Heart right ventricle (tissue), 16 donors: ENCODE results near the gene ARHGAP6. TPM values are rescaled to one million over a fixed set of nuclear protein-coding genes. Genes with fewer than 3 reads are reported as not detected.

Source experiments
- ATAC-seq, 8 donors: fragments of 200-7000 bp; cut with Tn5 transposase; one replicate each; pipeline ENCODE4 v1.9.1; 2020; ENCODE audit warnings: mild to moderate bottlenecking in 8 of 8, moderate library complexity in 8 of 8, moderate number of reproducible peaks in 1 of 8
- DNase-seq, 2 donors: peaks; one replicate each; pipeline ENCODE4 v3.0.0-alpha.2; 2020
- H3K27ac ChIP-seq, 10 donors: fragments of 200-600 bp; sonication (generic) in 2 of 10; one replicate each; pipeline versions ENCODE4 v1.5.0 to v1.8.0; 2020 to 2022; ENCODE audit warnings: mild to moderate bottlenecking in 3 of 10
- H3K27me3 ChIP-seq, 7 donors: fragments of 200-600 bp; one replicate each; pipeline ENCODE4 v1.8.0; 2021 to 2022; ENCODE audit warnings: mild to moderate bottlenecking in 2 of 7
- H3K36me3 ChIP-seq, 9 donors: fragments of 200-600 bp; sonication (generic) in 1 of 9; one replicate each; pipeline versions ENCODE4 v1.5.0 to v1.8.0; 2020 to 2022; ENCODE audit warnings: mild to moderate bottlenecking in 2 of 9
- H3K4me1 ChIP-seq, 9 donors: fragments of 200-600 bp; sonication (generic) in 1 of 9; one replicate each; pipeline versions ENCODE4 v1.5.0 to v1.8.0; 2020 to 2022; ENCODE audit warnings: mild to moderate bottlenecking in 4 of 9
- H3K4me3 ChIP-seq, 10 donors: fragments of 200-600 bp; sonication (generic) in 2 of 10; one replicate each; pipeline versions ENCODE4 v1.5.0 to v1.8.0; 2020 to 2022; ENCODE audit warnings: mild to moderate bottlenecking in 7 of 10, moderate library complexity in 2 of 10
- H3K9me3 ChIP-seq, 11 donors: fragments of 200-600 bp in 10 of 11; sonication (generic) in 2 of 11; one replicate each; pipeline versions ENCODE4 v1.5.0 to v1.8.0; 2013 to 2022; ENCODE audit warnings: mild to moderate bottlenecking in 2 of 11, control low read depth in 1 of 11, moderate library complexity in 1 of 11
- CTCF ChIP-seq, 9 donors: fragments of 200-600 bp; sonication (generic) in 2 of 9; IDR thresholded peaks; one replicate each; pipeline versions ENCODE4 v1.5.0 to v1.8.0; 2021 to 2022; ENCODE audit warnings: antibody characterized with exemption in 9 of 9, mild to moderate bottlenecking in 5 of 9, moderate library complexity in 1 of 9
- WGBS, 2 donors: extraction: QIAGEN DNeasy Blood & Tissue Kit; methylation state at CpG; one replicate each; pipeline ENCODE4 v1.1.7; 2013; ENCODE audit warnings: inconsistent platforms in 1 of 2; 5-methylcytosine and 5-hydroxymethylcytosine counted together
- intact Hi-C, 10 donors: fragments of 100-400 bp; cut with DNase I; formaldehyde crosslinking; loops; one replicate each; pipeline versions ENCODE4 v1.11.1 to v1.14.2; 2022
- polyA plus RNA-seq, 2 donors: library from polyadenylated mRNA; stranded (reverse); fragments of 200-250 nt; gene quantifications; one replicate each; pipeline ENCODE4 v1.2.3, GENCODE V29; 2013
- total RNA-seq, 10 donors: library from RNA; stranded (reverse); fragmentation: NEBNext Ultra II Directional in 3 of 10; extraction: Animal tissue kit (Norgen Biotek cat#: 25700) in 3 of 10; gene quantifications; one replicate each; pipeline versions ENCODE4 v1.2.1 to v1.2.4, GENCODE V29; 2021 to 2023
- donor health status: Arrhythmogenic right ventricular cardiomyopathy.
- donor health status: ischemic (EF 13 %, LVEDD 7.1; RV severe dilation, severe dysfunction).
- donor health status: healthy with polysubstance abuse.
- donor health status: DM: no; HTN: yes; CAD: no.
- donor health status: DM: no; HTN: no; CAD: no.
- donor health status: ischemic (EF 25% LVEDD 6.9; RV normal size, moderate dysfunction).
- donor health status: ischemic (EF 25% LVEDD 5.7; RV mildly dilated, moderate dysfunction).
- donor health status: healthy.
- donor health status: DM: yes; HTN: yes; CAD: no.
- donor health status: Ischemic cardiomyopathy.
- donor health status: ischemic (EF 35%, LVEDD 5.7; RV mildly dilated, moderate dysfunction).
- donor health status: nonischemic (EF 11% LVEDD 7.7; RV severe dilation, severe dysfunction).
- donor health status: DM: yes; HTN: yes; CAD: no.
- donor health status: PGD.
- donor health status: ischemic (EF 29% LVEDD 5.4; RV normal size, mild dysfunction).
- donor health status: nonischemic (EF 23%, LVEDD 6.1; RV moderate dilation, normal function).

Gene ARHGAP6
- total and polyA plus RNA-seq, 12 donors = 1.6 to 6.0 (median 2.6) TPM

- intact Hi-C loops = no loop called here
- ATAC-seq (no peak), DNase-seq (no peak)
- H3K27ac ChIP-seq = no peak overlapping the region
- H3K36me3 ChIP-seq = no peaks in the 10 kb centered on the region
- no peak overlapping the region for H3K4me3 ChIP-seq
- peaks cover 0 to 10% (median 0%) of the 10 kb centered on the region in 9 donors for H3K4me1 ChIP-seq
- no peaks in the 10 kb centered on the region for H3K9me3 ChIP-seq
- peaks cover 0 to 19% (median 0%) of the 10 kb centered on the region in 7 donors for H3K27me3 ChIP-seq
- no peak for TF ChIP-seq CTCF (IDR thresholded peaks at IDR 0.05)
Observed at GRCh38 chrX:11474576-11474975, 191.1 kb downstream of the ARHGAP6 start.

GRCh38 chrX:11474021-11474420 lies 191.7 kb downstream of the ARHGAP6 start:
- no peaks in the 10 kb centered on the region for H3K36me3 ChIP-seq
- 90 to 93% methylated on average over 1 of the region's 1 CpG for WGBS, 2 donors
- H3K27me3 ChIP-seq = peaks cover 0 to 24% (median 0%) of the 10 kb centered on the region in 7 donors
- peaks cover 0 to 10% (median 0%) of the 10 kb centered on the region in 9 donors for H3K4me1 ChIP-seq
- no peaks in the 10 kb centered on the region for H3K9me3 ChIP-seq
- ATAC-seq (no peak), DNase-seq (no peak)
- no peak for TF ChIP-seq CTCF (IDR thresholded peaks at IDR 0.05)
- intact Hi-C loops = no loop called here
- H3K27ac ChIP-seq = no peak overlapping the region
- no peak overlapping the region for H3K4me3 ChIP-seq

- no peak for TF ChIP-seq CTCF (IDR thresholded peaks at IDR 0.05)
- Histone ChIP-seq H3K4me1 (peaks cover 0 to 10% (median 0%) of the 10 kb centered on the region in 9 donors), H3K9me3 (peaks cover 0 to 4% (median 0%) of the 10 kb centered on the region in 11 donors), H3K27me3 (peaks cover 0 to 32% (median 0%) of the 10 kb centered on the region in 7 donors), H3K36me3 (no peaks in the 10 kb centered on the region), H3K27ac (peak overlapping the region in 1 of 10 donors; percentile 1), H3K4me3 (no peak overlapping the region)
- intact Hi-C loops = no loop called here
- WGBS, 2 donors = 62 to 63% methylated on average over 3 of the region's 3 CpGs
- ATAC-seq (peak in 3 of 8 donors; percentile 41 to 64 (median 42)), DNase-seq (peak in 1 of 2 donors; percentile 3)
Observed at GRCh38 chrX:11472879-11473278, 192.8 kb downstream of the ARHGAP6 start.

GRCh38 chrX:11472381-11472780 lies 193.3 kb downstream of the ARHGAP6 start:
- no peak for ATAC-seq
- no peak overlapping the region for H3K4me3 ChIP-seq
- no peak for DNase-seq
- intact Hi-C loops = no loop called here
- no peaks in the 10 kb centered on the region for H3K36me3 ChIP-seq
- peaks cover 0 to 36% (median 0%) of the 10 kb centered on the region in 7 donors for H3K27me3 ChIP-seq
- peaks cover 0 to 4% (median 0%) of the 10 kb centered on the region in 11 donors for H3K9me3 ChIP-seq
- no peak for TF ChIP-seq CTCF (IDR thresholded peaks at IDR 0.05)
- peak overlapping the region in 1 of 10 donors; percentile 1 for H3K27ac ChIP-seq
- H3K4me1 ChIP-seq = peaks cover 0 to 10% (median 0%) of the 10 kb centered on the region in 9 donors
- WGBS, 2 donors = 91 to 97% methylated on average over 2 of the region's 2 CpGs
